Endothelial cell of umbilical vein (primary cell): ENCODE measurements around the gene XXYLT1. TPM values are rescaled to one million over a fixed set of nuclear protein-coding genes. Genes with fewer than 3 reads are reported as not detected.

Experiments used
- BruUV-seq: library from RNA; stranded (reverse); fragments of 400-500 nt; replicated peaks from 2 replicates; lab custom pipeline; 2021; lab: Mats Ljungman, UMichigan
- CTCF ChIA-PET: fragments of 300-600, 350-600 bp; sonication (Branson Sonifier 250); formaldehyde crosslinking; loops from one replicate; lab custom pipeline; 2021; ENCODE audit warnings: antibody characterized with exemption, inconsistent platforms; lab: Charles Lee
- POLR2A ChIA-PET: fragments of 300-600, 350-600 bp; sonication (Branson Sonifier 250); formaldehyde crosslinking; loops from one replicate; lab custom pipeline; 2021; ENCODE audit warnings: antibody characterized with exemption, inconsistent platforms; lab: Charles Lee
- DNase-seq: peaks from one replicate; pipeline ENCODE4 v3.0.0-alpha.2; 2011; ENCODE audit warnings: low read depth, low spot score
- FAIRE-seq: peaks from 2 replicates; lab custom pipeline; 2011; peaks lifted over from hg19 to GRCh38; lab: Jason Lieb, UNC
- H2AFZ ChIP-seq: 2 replicates; pipeline ENCODE4 v1.6.0; 2012; ENCODE audit warnings: low read depth, low read length, control low read depth, inconsistent platforms
- H3K27ac ChIP-seq: 2 replicates; pipeline ENCODE4 v1.5.1; 2011; ENCODE audit warnings: low read depth, mild to moderate bottlenecking, control low read depth, low read length, moderate library complexity; ENCODE audit not compliant: insufficient read depth
- H3K27me3 ChIP-seq, 2 experiments: 2 replicates each; pipeline versions ENCODE4 v1.6.0 to v1.6.1; 2011; ENCODE audit warnings: low read length in 2 of 2, mixed read lengths in 1 of 2; ENCODE audit not compliant: control insufficient read depth in 2 of 2, insufficient read depth in 2 of 2
- H3K36me3 ChIP-seq, 2 experiments: 2 replicates in 1 of 2; 3 replicates in 1 of 2; pipeline ENCODE4 v1.5.1; 2011; ENCODE audit warnings: low read length in 2 of 2, mild to moderate bottlenecking in 1 of 2, moderate library complexity in 1 of 2; ENCODE audit not compliant: control insufficient read depth in 2 of 2, insufficient read depth in 2 of 2; ENCODE audit errors: extremely low read depth in 1 of 2
- H3K4me1 ChIP-seq: 3 replicates; pipeline ENCODE4 v1.5.1; 2011; ENCODE audit warnings: mild to moderate bottlenecking, low read length; ENCODE audit not compliant: control insufficient read depth, insufficient read depth; ENCODE audit errors: extremely low read depth
- H3K4me2 ChIP-seq: 2 replicates; pipeline ENCODE4 v1.6.1; 2011; ENCODE audit warnings: low read length, control low read depth, mixed read lengths; ENCODE audit not compliant: insufficient read depth
- H3K4me3 ChIP-seq, 3 experiments: fragments of 200-600 bp in 1 of 3; sonication (generic), shearing (Covaris generic) in 1 of 3; replicated peaks in 1 of 3; 2 replicates each; pipeline ENCODE4 v1.5.1; 2011 to 2016; ENCODE audit warnings: control low read depth in 3 of 3, low read length in 3 of 3, mild to moderate bottlenecking in 2 of 3, inconsistent platforms in 1 of 3, low read depth in 1 of 3, moderate library complexity in 1 of 3; ENCODE audit not compliant: insufficient read depth in 1 of 3
- H3K79me2 ChIP-seq: 2 replicates; pipeline ENCODE4 v1.6.0; 2012; ENCODE audit warnings: low read length, inconsistent platforms; ENCODE audit not compliant: control insufficient read depth, insufficient read depth
- H3K9ac ChIP-seq: replicated peaks from 2 replicates; pipeline ENCODE3; 2011; ENCODE audit warnings: low read length, control low read depth; ENCODE audit not compliant: insufficient read depth; ENCODE audit errors: extremely low read depth
- H3K9me1 ChIP-seq: replicated peaks from 3 replicates; pipeline ENCODE4 v1.6.0; 2011; ENCODE audit warnings: mild to moderate bottlenecking, low read length; ENCODE audit not compliant: control insufficient read depth, insufficient read depth; ENCODE audit errors: extremely low read depth
- H3K9me3 ChIP-seq: replicated peaks from 2 replicates; pipeline ENCODE4 v1.5.1; 2012; ENCODE audit warnings: low read length, inconsistent platforms; ENCODE audit not compliant: control insufficient read depth, insufficient read depth
- H4K20me1 ChIP-seq: replicated peaks from 2 replicates; pipeline ENCODE3; 2011; ENCODE audit warnings: mild to moderate bottlenecking, low read length; ENCODE audit not compliant: control insufficient read depth, insufficient read depth; ENCODE audit errors: extremely low read depth
- CTCF ChIP-seq, 2 donors: IDR thresholded peaks; 1 replicate in 1 of 2; 2 replicates in 1 of 2; pipeline ENCODE4 v1.5.1; 2011; ENCODE audit warnings: low read length in 2 of 2, mild to moderate bottlenecking in 2 of 2, moderate library complexity in 2 of 2, control low read depth in 1 of 2, inconsistent platforms in 1 of 2, low read depth in 1 of 2; ENCODE audit not compliant: insufficient read depth in 1 of 2; ENCODE audit errors: extremely low read depth in 1 of 2
- EZH2 ChIP-seq: IDR thresholded peaks from 2 replicates; pipeline ENCODE4 v1.6.1; 2012; ENCODE audit warnings: borderline replicate concordance, low read depth, mild to moderate bottlenecking, moderate library complexity, low read length, inconsistent platforms; ENCODE audit not compliant: severe bottlenecking
- FOS ChIP-seq: IDR thresholded peaks from 2 replicates; pipeline ENCODE4 v1.6.1; 2011; ENCODE audit warnings: mild to moderate bottlenecking, low read length, moderate library complexity, borderline replicate concordance; ENCODE audit not compliant: insufficient read depth
- GATA2 ChIP-seq: IDR thresholded peaks from 2 replicates; pipeline ENCODE4 v1.7.0; 2011; ENCODE audit warnings: low read depth, mild to moderate bottlenecking, moderate library complexity, mixed read lengths, low read length; ENCODE audit not compliant: insufficient read length, insufficient read depth
- JUN ChIP-seq: IDR thresholded peaks from 2 replicates; pipeline ENCODE4 v1.6.1; 2011; ENCODE audit warnings: borderline replicate concordance, low read depth; ENCODE audit not compliant: insufficient read length, insufficient read depth
- MYC ChIP-seq: IDR thresholded peaks from one replicate; pipeline ENCODE4 v1.6.1; 2011; ENCODE audit warnings: mild to moderate bottlenecking, low read depth, low read length
- POLR2A ChIP-seq: IDR thresholded peaks from 2 replicates; pipeline ENCODE4 v1.6.1; 2012; ENCODE audit warnings: low read depth, mild to moderate bottlenecking, control low read depth, low read length
- POLR2AphosphoS5 ChIP-seq: IDR thresholded peaks from 2 replicates; pipeline ENCODE4 v1.6.1; 2012; ENCODE audit warnings: low read depth, mild to moderate bottlenecking, control low read depth, low read length, moderate library complexity; ENCODE audit not compliant: insufficient read depth
- dilution Hi-C: fragments of 300-500 bp; cut with MboI; formaldehyde crosslinking; loops from one replicate; pipeline ENCODE4 v1.15.0; 2019; ENCODE audit warnings: low sequenced_read_pairs; ENCODE audit not compliant: extremely low pct_ligation_motif_present
- intact Hi-C: fragments of 100-400 bp; cut with micrococcal nuclease; formaldehyde crosslinking; loops from one replicate; pipeline ENCODE4 v1.10.0; 2022
- polyA plus RNA-seq, 4 experiments: library from polyadenylated mRNA; depleted of rRNA in 3 of 4; stranded (reverse) in 3 of 4; unstranded in 1 of 4; fragments of >200 nt; gene quantifications; 2 replicates each; pipeline versions ENCODE4 v1.2.1 to v1.2.3, GENCODE V29; 2011 to 2012; ENCODE audit warnings: missing spikeins in 1 of 4
- total RNA-seq: library from RNA; stranded (reverse); gene quantifications from 2 replicates; pipeline ENCODE4 v1.2.3, GENCODE V29; 2021
- TF ChIP-seq, protein P1 (sequence below): IDR thresholded peaks from 2 replicates; pipeline ENCODE4 v1.6.1; 2011; ENCODE audit not compliant: insufficient read depth, insufficient read length

XXYLT1 gene
- total and polyA plus RNA-seq, 2 donors (not counting 3 experiments of a cell fraction or from before 2014, with no cell fraction given) = 54.4 to 78.1 TPM

- no peak for FAIRE-seq
- no TSS peak for BruUV-seq
- dilution Hi-C loops = no loop called here
Measured at GRCh38 chr3:195066441-195066841, 204.5 kb downstream of the XXYLT1 start.

More at GRCh38 chr3:195066441-195066841, 204.5 kb downstream of the XXYLT1 start:
- Histone ChIP-seq H3K9me1 (no peaks in the 10 kb centered on the region), H3K4me1 (no peaks in the 10 kb centered on the region), H2AFZ (no peak overlapping the region), H3K27ac (no peak overlapping the region), H3K27me3 (no peaks in the 10 kb centered on the region), H3K4me2 (no peak overlapping the region), H3K4me3 (no peak overlapping the region), H3K79me2 (no peaks in the 10 kb centered on the region), H3K36me3 (peaks cover 4 to 5% of the 10 kb centered on the region in 2 experiments), H3K9ac (no peak overlapping the region), H3K9me3 (no peaks in the 10 kb centered on the region), H4K20me1 (no peaks in the 10 kb centered on the region)
- TF ChIP-seq POLR2AphosphoS5 (no peak), GATA2 (no peak), MYC (no peak), POLR2A (no peak), CTCF (IDR thresholded peaks at IDR 0.05; ENCODE audit: extremely low read depth in 1 of 2, insufficient read depth in 1 of 2, low read depth in 1 of 2, low read length in 2 of 2) (no peak), FOS (no peak), EZH2 (no peak), JUN (no peak)
- TF ChIP-seq, protein P1, sequence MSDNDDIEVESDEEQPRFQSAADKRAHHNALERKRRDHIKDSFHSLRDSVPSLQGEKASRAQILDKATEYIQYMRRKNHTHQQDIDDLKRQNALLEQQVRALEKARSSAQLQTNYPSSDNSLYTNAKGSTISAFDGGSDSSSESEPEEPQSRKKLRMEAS = no peak
- no peak for DNase-seq
- intact Hi-C loops = no loop called here
- ChIA-PET POLR2A (no interaction called here), CTCF (no interaction called here)
